KOPT-K1 (cell line): ENCODE results near the gene SLC5A7.

Source experiments
- H3K27ac ChIP-seq: fragments of 200-600 bp; sonication (generic); 2 replicates; pipeline ENCODE4 v1.5.1; 2016; ENCODE audit warnings: antibody characterized with exemption, mild to moderate bottlenecking, low read depth, low read length; ENCODE audit not compliant: poor library complexity, severe bottlenecking
- H3K36me3 ChIP-seq: fragments of 200-600 bp; sonication (generic); 2 replicates; pipeline ENCODE4 v1.5.1; 2017; ENCODE audit warnings: antibody characterized with exemption, mild to moderate bottlenecking, low read length, moderate library complexity; ENCODE audit not compliant: insufficient read depth
- H3K9me3 ChIP-seq: fragments of 200-600 bp; sonication (generic); 2 replicates; pipeline ENCODE4 v1.5.1; 2017; ENCODE audit warnings: antibody characterized with exemption, low read length, mild to moderate bottlenecking; ENCODE audit not compliant: insufficient read depth, poor library complexity, severe bottlenecking

Gene SLC5A7

DNA sequence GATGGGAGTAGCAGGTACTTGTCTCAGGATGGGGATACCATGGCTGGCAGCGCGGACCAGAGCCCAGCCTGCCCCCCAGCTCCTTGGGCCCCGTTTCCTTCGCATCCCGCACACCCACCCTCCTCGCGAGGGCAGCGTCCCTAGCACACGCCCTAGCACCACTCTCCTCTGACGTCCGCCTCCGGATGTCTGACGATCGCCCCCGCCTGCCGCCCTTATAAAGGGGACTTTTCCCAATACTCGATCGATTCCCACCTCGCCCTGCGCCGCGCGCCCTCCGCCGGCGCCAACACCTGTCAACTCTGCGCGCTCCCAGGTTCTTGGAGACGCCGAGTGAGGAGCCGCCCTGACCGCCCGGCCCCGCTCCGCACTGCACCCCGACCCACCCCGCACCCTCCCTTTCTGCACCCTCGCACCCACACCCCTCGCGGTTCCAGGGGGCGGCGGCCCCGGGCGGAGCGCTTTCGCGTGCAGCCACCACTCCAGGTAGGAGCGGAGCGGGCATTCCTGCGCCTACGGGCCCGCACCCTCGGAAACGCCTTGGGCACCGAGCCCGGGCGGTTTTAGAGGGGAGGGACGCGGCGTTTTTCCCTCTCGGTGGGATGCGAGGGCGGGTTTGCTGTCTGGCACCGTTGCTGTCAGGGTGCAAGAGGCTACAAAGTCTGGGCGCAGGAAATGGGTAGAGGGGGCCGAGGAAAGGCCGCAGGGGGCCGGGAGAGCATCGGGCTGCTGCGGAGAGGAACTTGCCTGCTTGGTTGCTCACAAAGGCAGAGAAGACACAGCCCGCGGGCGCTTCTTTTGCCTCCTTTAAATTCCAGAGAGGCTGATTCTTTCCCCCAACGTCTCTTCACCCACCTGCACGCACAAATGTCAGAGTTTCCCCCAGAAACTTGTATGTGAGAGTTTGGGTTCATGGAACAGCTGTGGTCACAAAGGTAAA, at the start of gene SLC5A7:
Gene SLC5A7, plus strand, starts transcription at position 247 of the 940 bp plus-strand sequence. CDS start 1,632 bp downstream, outside the sequence.
- no peak within 1 kb of the TSS for H3K27ac ChIP-seq
- no peaks in the 10 kb centered on the region for H3K9me3 ChIP-seq
- H3K36me3 ChIP-seq = no peaks in the 10 kb centered on the region

GRCh38 chr2:107961395-107961794, 24.9 kb upstream of the SLC5A7 start:
- Histone ChIP-seq H3K36me3 (no peaks in the 10 kb centered on the region), H3K27ac (no peak overlapping the region), H3K9me3 (no peaks in the 10 kb centered on the region)

- H3K27ac ChIP-seq = no peak overlapping the region
- H3K9me3 ChIP-seq = no peaks in the 10 kb centered on the region
- no peaks in the 10 kb centered on the region for H3K36me3 ChIP-seq
Measured at GRCh38 chr2:107964185-107964584, 22.1 kb upstream of the SLC5A7 start.

DNA sequence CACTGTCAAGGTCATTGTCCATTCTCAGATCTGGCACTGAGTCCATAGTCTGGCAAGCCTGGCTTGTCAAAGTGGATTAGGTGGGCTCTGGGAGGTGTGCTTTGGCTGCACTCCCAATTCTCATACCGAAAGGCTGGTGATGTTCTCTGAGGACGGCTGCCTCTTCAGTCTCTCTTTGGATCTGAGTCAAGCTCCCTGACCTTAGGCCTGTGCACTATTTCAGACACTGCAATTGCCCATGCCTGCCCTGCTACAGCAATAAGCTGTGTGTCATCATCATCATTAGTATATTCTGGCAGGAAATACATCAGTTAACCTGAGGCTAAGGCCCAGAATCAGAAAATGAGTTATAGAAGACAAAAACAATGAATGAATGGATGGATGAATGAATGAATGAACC, 1.6 kb upstream of the SLC5A7 start:
- no peak overlapping the region for H3K27ac ChIP-seq
- H3K9me3 ChIP-seq = no peaks in the 10 kb centered on the region
- H3K36me3 ChIP-seq = no peaks in the 10 kb centered on the region

DNA sequence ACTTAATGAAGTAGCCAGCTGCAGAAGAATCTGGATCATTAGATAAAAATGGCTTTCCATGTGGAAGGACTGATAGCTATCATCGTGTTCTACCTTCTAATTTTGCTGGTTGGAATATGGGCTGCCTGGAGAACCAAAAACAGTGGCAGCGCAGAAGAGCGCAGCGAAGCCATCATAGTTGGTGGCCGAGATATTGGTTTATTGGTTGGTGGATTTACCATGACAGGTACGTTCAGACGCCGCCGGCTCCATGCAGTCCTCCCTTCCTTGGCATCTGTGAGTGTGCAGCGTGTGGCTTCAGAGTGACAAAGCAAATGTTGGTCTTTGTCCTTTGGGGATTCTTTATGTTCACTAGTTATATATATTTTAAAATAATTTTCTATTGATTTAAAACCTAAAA, 1.8 kb downstream of the SLC5A7 start:
- no peaks in the 10 kb centered on the region for H3K9me3 ChIP-seq
- H3K36me3 ChIP-seq = no peaks in the 10 kb centered on the region
- no peak overlapping the region for H3K27ac ChIP-seq

DNA sequence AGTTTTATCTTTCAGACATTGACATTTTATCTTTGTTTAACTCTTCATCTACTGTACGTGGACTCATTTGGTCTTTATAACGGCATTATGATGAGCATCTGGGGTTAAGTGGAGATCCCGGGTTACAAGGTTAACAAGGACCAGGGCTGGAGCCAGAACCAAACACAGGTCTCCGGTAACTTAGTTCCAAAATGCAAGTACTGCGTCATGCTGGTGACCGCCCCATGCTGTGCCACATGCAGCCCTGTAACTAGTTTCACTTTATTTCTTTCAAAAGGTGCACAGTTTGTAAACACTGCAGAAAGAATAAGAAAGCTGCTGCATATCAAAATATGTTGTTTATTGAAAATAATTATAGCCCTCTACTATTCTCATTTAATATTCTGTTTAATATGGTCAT, 3.1 kb downstream of the SLC5A7 start:
- Histone ChIP-seq H3K36me3 (no peaks in the 10 kb centered on the region), H3K9me3 (no peaks in the 10 kb centered on the region), H3K27ac (no peak overlapping the region)

DNA sequence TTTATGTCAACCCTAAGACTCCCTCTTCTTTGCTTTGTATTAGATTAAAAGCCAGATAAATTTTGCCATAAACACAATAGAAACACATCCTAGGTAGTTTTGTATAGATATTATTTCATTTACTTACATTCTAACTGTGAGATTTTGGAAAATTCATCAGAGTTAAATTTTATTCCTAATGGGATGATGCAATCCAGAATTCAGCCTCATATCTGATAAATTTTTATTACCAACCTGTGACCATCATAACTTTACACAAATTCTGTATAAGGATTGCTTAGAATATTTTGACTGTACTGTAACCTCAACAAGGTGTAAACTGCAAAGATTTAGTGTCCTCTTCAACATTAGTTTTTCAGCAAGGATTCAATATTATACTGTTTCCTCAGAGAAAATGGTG, 4.4 kb downstream of the SLC5A7 start:
- no peaks in the 10 kb centered on the region for H3K36me3 ChIP-seq
- H3K27ac ChIP-seq = no peak overlapping the region
- H3K9me3 ChIP-seq = no peaks in the 10 kb centered on the region

DNA sequence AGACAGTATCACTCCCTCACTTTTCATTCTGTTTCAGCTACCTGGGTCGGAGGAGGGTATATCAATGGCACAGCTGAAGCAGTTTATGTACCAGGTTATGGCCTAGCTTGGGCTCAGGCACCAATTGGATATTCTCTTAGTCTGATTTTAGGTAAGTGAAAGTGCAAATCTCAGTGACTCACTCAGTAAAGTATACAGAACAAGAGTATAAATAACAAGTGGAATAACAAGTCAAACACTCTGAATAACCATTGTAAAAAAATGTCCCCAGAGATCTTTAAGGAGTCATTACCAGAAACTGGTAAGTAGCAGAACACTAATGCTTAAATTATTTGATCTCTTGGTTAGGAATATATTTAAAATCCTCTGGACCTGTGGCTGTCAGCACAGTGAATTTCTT, 5.7 kb downstream of the SLC5A7 start:
- H3K36me3 ChIP-seq = no peaks in the 10 kb centered on the region
- no peaks in the 10 kb centered on the region for H3K9me3 ChIP-seq
- H3K27ac ChIP-seq = no peak overlapping the region

DNA sequence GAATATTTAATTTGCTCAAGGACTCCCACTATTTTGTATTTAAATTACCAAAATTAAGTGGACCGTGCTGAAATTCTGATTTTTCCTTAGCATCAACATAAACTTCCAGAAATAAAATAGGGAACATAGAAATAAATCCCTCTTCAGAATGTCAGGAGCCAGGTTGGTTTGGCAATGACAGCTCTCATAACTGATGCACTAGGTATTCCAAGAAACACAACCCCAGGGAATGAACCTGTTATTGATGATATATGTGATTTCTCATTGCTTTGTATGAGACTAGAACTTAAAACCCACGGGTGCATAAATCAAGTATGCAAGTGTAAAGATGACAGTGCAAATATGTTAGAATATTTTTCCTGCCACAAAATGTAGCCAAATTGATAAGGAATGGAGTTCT, 12.8 kb downstream of the SLC5A7 start:
- no peak overlapping the region for H3K27ac ChIP-seq
- no peaks in the 10 kb centered on the region for H3K36me3 ChIP-seq
- no peaks in the 10 kb centered on the region for H3K9me3 ChIP-seq

DNA sequence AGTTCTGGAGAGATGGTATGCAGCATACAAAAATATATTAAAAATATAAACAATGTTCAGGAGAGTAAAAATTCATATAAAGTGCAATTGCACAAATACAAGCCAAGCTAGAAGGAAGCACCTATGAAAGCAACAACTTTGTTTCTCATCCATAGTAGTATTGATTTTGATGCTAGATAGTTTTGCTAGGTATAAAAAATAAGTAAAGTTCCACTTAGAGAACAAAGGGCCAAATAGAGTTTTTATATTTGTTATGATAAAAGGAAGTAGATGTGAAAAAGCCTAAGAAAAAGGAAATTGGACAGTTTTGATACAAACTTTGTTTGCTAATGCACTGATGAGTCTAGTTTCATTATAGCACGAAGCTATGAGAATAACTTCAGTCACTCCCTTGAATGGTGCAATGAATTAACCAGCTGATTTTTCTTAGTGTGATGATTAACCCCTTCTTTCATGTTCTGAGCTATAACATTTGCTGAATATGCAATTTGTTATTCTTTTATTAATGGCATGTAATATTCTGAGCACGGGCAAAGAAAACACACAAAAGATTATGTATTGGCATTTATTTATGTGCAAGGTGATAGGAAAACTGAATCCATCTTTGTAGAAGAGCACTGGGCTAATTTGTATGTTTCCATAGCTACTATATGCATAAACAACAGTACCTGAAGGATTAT, 24.7 kb downstream of the SLC5A7 start:
- H3K9me3 ChIP-seq = peaks cover 17% of the 10 kb centered on the region
- no peak overlapping the region for H3K27ac ChIP-seq
- no peaks in the 10 kb centered on the region for H3K36me3 ChIP-seq

DNA sequence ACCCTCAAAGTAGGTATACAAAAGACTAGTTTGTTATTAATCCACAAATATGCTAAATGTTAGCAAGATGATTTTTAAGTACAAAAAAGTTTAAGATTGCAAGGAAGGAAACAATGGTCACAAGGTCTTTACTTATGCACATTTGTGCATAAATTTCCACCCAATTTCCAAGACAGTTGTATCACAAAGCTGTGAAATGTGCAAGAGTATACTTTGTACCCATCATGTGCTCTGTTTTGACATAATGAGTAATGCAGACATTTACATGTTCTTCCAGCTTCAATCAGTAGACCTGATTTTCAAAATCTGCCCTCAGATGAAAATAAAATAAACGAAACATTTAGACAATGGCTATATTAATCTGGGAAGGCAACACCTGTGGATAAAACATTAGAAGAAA, 27.0 kb downstream of the SLC5A7 start:
- Histone ChIP-seq H3K36me3 (no peaks in the 10 kb centered on the region), H3K27ac (no peak overlapping the region), H3K9me3 (peaks cover 17% of the 10 kb centered on the region)

GRCh38 chr2:108022628-108023027, 36.3 kb downstream of the SLC5A7 start:
- H3K27ac ChIP-seq = no peak overlapping the region
- no peaks in the 10 kb centered on the region for H3K9me3 ChIP-seq
- H3K36me3 ChIP-seq = no peaks in the 10 kb centered on the region

DNA sequence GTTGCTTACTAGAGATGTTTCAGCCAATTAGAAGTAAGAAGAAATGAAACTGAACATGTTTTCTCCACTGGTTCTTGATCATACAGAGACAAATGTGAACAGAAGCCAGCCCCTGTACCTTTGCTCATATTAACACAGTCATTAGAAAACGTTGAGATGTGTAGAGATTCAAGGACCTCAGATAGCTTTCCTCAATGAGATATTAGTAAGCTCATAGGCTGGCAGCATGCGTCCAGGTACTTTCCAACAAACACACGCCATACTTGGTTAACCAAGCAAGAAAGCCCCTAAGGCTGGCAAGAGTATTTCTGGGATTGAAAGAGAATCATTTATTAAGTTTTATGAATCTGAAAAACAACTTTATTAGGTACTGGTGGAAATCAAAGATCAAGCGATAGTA, 37.5 kb downstream of the SLC5A7 start:
- Histone ChIP-seq H3K9me3 (no peaks in the 10 kb centered on the region), H3K36me3 (no peaks in the 10 kb centered on the region)

DNA sequence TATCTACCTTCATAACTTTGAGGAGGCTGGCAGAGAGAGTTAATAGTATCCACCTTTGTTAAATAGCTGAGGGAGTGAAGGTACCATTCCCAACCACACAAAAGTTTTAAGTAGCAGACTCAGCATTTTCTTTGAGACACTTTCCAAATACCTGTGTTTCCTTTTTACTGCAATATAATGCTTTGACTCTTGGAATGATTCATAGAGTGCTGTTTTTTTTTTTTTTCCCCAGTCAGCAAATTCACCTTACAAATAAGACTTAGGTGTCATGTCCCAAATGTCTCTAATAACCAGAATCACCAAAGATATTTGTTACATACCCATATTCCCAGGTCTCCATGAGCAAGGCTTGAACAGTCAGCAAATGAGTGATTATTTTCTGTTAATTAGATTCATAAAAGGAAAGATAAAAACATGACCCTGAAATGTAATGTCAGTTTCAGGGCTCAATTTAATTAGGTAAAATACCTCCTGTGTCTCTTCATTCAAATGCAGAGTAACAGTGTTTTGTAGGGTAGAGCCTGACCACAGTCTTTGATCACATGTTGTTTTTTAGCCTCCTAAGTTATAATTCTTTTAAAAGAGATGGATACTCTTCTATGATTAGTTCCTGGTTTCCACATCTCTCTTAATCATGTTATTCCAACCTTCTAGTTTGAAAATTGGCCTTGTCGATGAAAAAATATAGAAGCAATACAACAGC, 39.9 kb downstream of the SLC5A7 start:
- Histone ChIP-seq H3K36me3 (no peaks in the 10 kb centered on the region), H3K27ac (no peak overlapping the region), H3K9me3 (no peaks in the 10 kb centered on the region)

More for the DNA sequence above, 37.5 kb downstream of the SLC5A7 start:
- no peak overlapping the region for H3K27ac ChIP-seq

- Histone ChIP-seq H3K9me3 (no peaks in the 10 kb centered on the region), H3K27ac (no peak overlapping the region), H3K36me3 (no peaks in the 10 kb centered on the region)
Measured at GRCh38 chr2:108029496-108029895, 43.2 kb downstream of the SLC5A7 start.
